Endothelial cell of umbilical vein (primary cell): ENCODE data around the gene EPAS1. TPM values are rescaled to one million over a fixed set of nuclear protein-coding genes. Genes with fewer than 3 reads are reported as not detected.

Source experiments
- BruUV-seq: library from RNA; stranded (reverse); fragments of 400-500 nt; replicated peaks from 2 replicates; lab custom pipeline; 2021; lab: Mats Ljungman, UMichigan
- CTCF ChIA-PET: fragments of 300-600, 350-600 bp; sonication (Branson Sonifier 250); formaldehyde crosslinking; loops from one replicate; lab custom pipeline; 2021; ENCODE audit warnings: antibody characterized with exemption, inconsistent platforms; lab: Charles Lee
- POLR2A ChIA-PET: fragments of 300-600, 350-600 bp; sonication (Branson Sonifier 250); formaldehyde crosslinking; loops from one replicate; lab custom pipeline; 2021; ENCODE audit warnings: antibody characterized with exemption, inconsistent platforms; lab: Charles Lee
- DNase-seq: peaks from one replicate; pipeline ENCODE4 v3.0.0-alpha.2; 2011; ENCODE audit warnings: low read depth, low spot score
- FAIRE-seq: peaks from 2 replicates; lab custom pipeline; 2011; peaks lifted over from hg19 to GRCh38; lab: Jason Lieb, UNC
- H2AFZ ChIP-seq: 2 replicates; pipeline ENCODE4 v1.6.0; 2012; ENCODE audit warnings: low read depth, low read length, control low read depth, inconsistent platforms
- H3K27ac ChIP-seq: 2 replicates; pipeline ENCODE4 v1.5.1; 2011; ENCODE audit warnings: low read depth, mild to moderate bottlenecking, control low read depth, low read length, moderate library complexity; ENCODE audit not compliant: insufficient read depth
- H3K27me3 ChIP-seq, 2 experiments: 2 replicates each; pipeline versions ENCODE4 v1.6.0 to v1.6.1; 2011; ENCODE audit warnings: low read length in 2 of 2, mixed read lengths in 1 of 2; ENCODE audit not compliant: control insufficient read depth in 2 of 2, insufficient read depth in 2 of 2
- H3K36me3 ChIP-seq, 2 experiments: 2 replicates in 1 of 2; 3 replicates in 1 of 2; pipeline ENCODE4 v1.5.1; 2011; ENCODE audit warnings: low read length in 2 of 2, mild to moderate bottlenecking in 1 of 2, moderate library complexity in 1 of 2; ENCODE audit not compliant: control insufficient read depth in 2 of 2, insufficient read depth in 2 of 2; ENCODE audit errors: extremely low read depth in 1 of 2
- H3K4me1 ChIP-seq: 3 replicates; pipeline ENCODE4 v1.5.1; 2011; ENCODE audit warnings: mild to moderate bottlenecking, low read length; ENCODE audit not compliant: control insufficient read depth, insufficient read depth; ENCODE audit errors: extremely low read depth
- H3K4me2 ChIP-seq: 2 replicates; pipeline ENCODE4 v1.6.1; 2011; ENCODE audit warnings: low read length, control low read depth, mixed read lengths; ENCODE audit not compliant: insufficient read depth
- H3K4me3 ChIP-seq, 3 experiments: fragments of 200-600 bp in 1 of 3; sonication (generic), shearing (Covaris generic) in 1 of 3; replicated peaks in 1 of 3; 2 replicates each; pipeline ENCODE4 v1.5.1; 2011 to 2016; ENCODE audit warnings: control low read depth in 3 of 3, low read length in 3 of 3, mild to moderate bottlenecking in 2 of 3, inconsistent platforms in 1 of 3, low read depth in 1 of 3, moderate library complexity in 1 of 3; ENCODE audit not compliant: insufficient read depth in 1 of 3
- H3K79me2 ChIP-seq: 2 replicates; pipeline ENCODE4 v1.6.0; 2012; ENCODE audit warnings: low read length, inconsistent platforms; ENCODE audit not compliant: control insufficient read depth, insufficient read depth
- H3K9ac ChIP-seq: replicated peaks from 2 replicates; pipeline ENCODE3; 2011; ENCODE audit warnings: low read length, control low read depth; ENCODE audit not compliant: insufficient read depth; ENCODE audit errors: extremely low read depth
- H3K9me1 ChIP-seq: replicated peaks from 3 replicates; pipeline ENCODE4 v1.6.0; 2011; ENCODE audit warnings: mild to moderate bottlenecking, low read length; ENCODE audit not compliant: control insufficient read depth, insufficient read depth; ENCODE audit errors: extremely low read depth
- H3K9me3 ChIP-seq: replicated peaks from 2 replicates; pipeline ENCODE4 v1.5.1; 2012; ENCODE audit warnings: low read length, inconsistent platforms; ENCODE audit not compliant: control insufficient read depth, insufficient read depth
- H4K20me1 ChIP-seq: replicated peaks from 2 replicates; pipeline ENCODE3; 2011; ENCODE audit warnings: mild to moderate bottlenecking, low read length; ENCODE audit not compliant: control insufficient read depth, insufficient read depth; ENCODE audit errors: extremely low read depth
- CTCF ChIP-seq, 2 donors: IDR thresholded peaks; 1 replicate in 1 of 2; 2 replicates in 1 of 2; pipeline ENCODE4 v1.5.1; 2011; ENCODE audit warnings: low read length in 2 of 2, mild to moderate bottlenecking in 2 of 2, moderate library complexity in 2 of 2, control low read depth in 1 of 2, inconsistent platforms in 1 of 2, low read depth in 1 of 2; ENCODE audit not compliant: insufficient read depth in 1 of 2; ENCODE audit errors: extremely low read depth in 1 of 2
- EZH2 ChIP-seq: IDR thresholded peaks from 2 replicates; pipeline ENCODE4 v1.6.1; 2012; ENCODE audit warnings: borderline replicate concordance, low read depth, mild to moderate bottlenecking, moderate library complexity, low read length, inconsistent platforms; ENCODE audit not compliant: severe bottlenecking
- FOS ChIP-seq: IDR thresholded peaks from 2 replicates; pipeline ENCODE4 v1.6.1; 2011; ENCODE audit warnings: mild to moderate bottlenecking, low read length, moderate library complexity, borderline replicate concordance; ENCODE audit not compliant: insufficient read depth
- GATA2 ChIP-seq: IDR thresholded peaks from 2 replicates; pipeline ENCODE4 v1.7.0; 2011; ENCODE audit warnings: low read depth, mild to moderate bottlenecking, moderate library complexity, mixed read lengths, low read length; ENCODE audit not compliant: insufficient read length, insufficient read depth
- JUN ChIP-seq: IDR thresholded peaks from 2 replicates; pipeline ENCODE4 v1.6.1; 2011; ENCODE audit warnings: borderline replicate concordance, low read depth; ENCODE audit not compliant: insufficient read length, insufficient read depth
- MAX ChIP-seq: IDR thresholded peaks from 2 replicates; pipeline ENCODE4 v1.6.1; 2011; ENCODE audit not compliant: insufficient read depth, insufficient read length
- MYC ChIP-seq: IDR thresholded peaks from one replicate; pipeline ENCODE4 v1.6.1; 2011; ENCODE audit warnings: mild to moderate bottlenecking, low read depth, low read length
- dilution Hi-C: fragments of 300-500 bp; cut with MboI; formaldehyde crosslinking; loops from one replicate; pipeline ENCODE4 v1.15.0; 2019; ENCODE audit warnings: low sequenced_read_pairs; ENCODE audit not compliant: extremely low pct_ligation_motif_present
- intact Hi-C: fragments of 100-400 bp; cut with micrococcal nuclease; formaldehyde crosslinking; loops from one replicate; pipeline ENCODE4 v1.10.0; 2022
- polyA plus RNA-seq, 4 experiments: library from polyadenylated mRNA; depleted of rRNA in 3 of 4; stranded (reverse) in 3 of 4; unstranded in 1 of 4; fragments of >200 nt; gene quantifications; 2 replicates each; pipeline versions ENCODE4 v1.2.1 to v1.2.3, GENCODE V29; 2011 to 2012; ENCODE audit warnings: missing spikeins in 1 of 4
- total RNA-seq: library from RNA; stranded (reverse); gene quantifications from 2 replicates; pipeline ENCODE4 v1.2.3, GENCODE V29; 2021

The EPAS1 gene
- total and polyA plus RNA-seq, 2 donors (not counting 3 experiments of a cell fraction or from before 2014, with no cell fraction given): 229 to 374 TPM

- peak; percentile 76 for FAIRE-seq
- Histone ChIP-seq H3K27me3 (no peaks in the 10 kb centered on the region), H3K9me1 (no peaks in the 10 kb centered on the region), H3K9ac (no peak overlapping the region), H4K20me1 (peaks cover 7% of the 10 kb centered on the region), H3K9me3 (no peaks in the 10 kb centered on the region), H2AFZ (no peak overlapping the region), H3K4me1 (peaks cover 77% of the 10 kb centered on the region), H3K4me3 (no peak overlapping the region), H3K4me2 (peak overlapping the region; percentile 27), H3K27ac (peak overlapping the region; percentile 29), H3K36me3 (no peaks in the 10 kb centered on the region), H3K79me2 (peaks cover 90% of the 10 kb centered on the region)
- dilution Hi-C loops: no loop called here
- POLR2A ChIA-PET: interaction anchor here (0.6 kb wide), 1 partner anchor 64 kb away, joined by 3 read pairs; no protein-coding TSS in a partner anchor
- CTCF ChIA-PET: no interaction called here
- intact Hi-C loops: loop anchor here (1.0 kb wide), 1 partner anchor 9 kb away; no protein-coding TSS in a partner anchor
- DNase-seq: peak; percentile 60
- BruUV-seq: no TSS peak
- TF ChIP-seq JUN (peak; percentile 44), FOS (no peak)
Measured at GRCh38 chr2:46306330-46306751, 9.1 kb downstream of the EPAS1 start.

GRCh38 chr2:46306988-46307655 lies 9.9 kb downstream of the EPAS1 start:
- H3K79me2 ChIP-seq: peaks cover 90% of the 10 kb centered on the region
- H3K27me3 ChIP-seq: no peaks in the 10 kb centered on the region
- ChIA-PET CTCF (interaction anchor here (0.6 to 1.8 kb wide), 8 partner anchors 26 to 296 kb away, joined by 3 to 8 read pairs (median 4); no protein-coding TSS in a partner anchor), POLR2A (interaction anchor here (0.6 kb wide), 1 partner anchor 228 kb away, joined by 3 read pairs; no protein-coding TSS in a partner anchor)
- no peak for FAIRE-seq
- H3K27ac ChIP-seq: no peak overlapping the region
- no peak overlapping the region for H3K4me3 ChIP-seq
- no peak for DNase-seq
- H3K4me1 ChIP-seq: peaks cover 75% of the 10 kb centered on the region
- no peaks in the 10 kb centered on the region for H3K9me3 ChIP-seq
- TF ChIP-seq MAX (no peak), MYC (no peak), EZH2 (no peak), CTCF (IDR thresholded peaks at IDR 0.05; ENCODE audit: extremely low read depth in 1 of 2, insufficient read depth in 1 of 2, low read depth in 1 of 2, low read length in 2 of 2) (no peak), FOS (no peak), GATA2 (no peak)
- no peaks in the 10 kb centered on the region for H3K9me1 ChIP-seq
- H2AFZ ChIP-seq: no peak overlapping the region
- H4K20me1 ChIP-seq: peaks cover 7% of the 10 kb centered on the region
- H3K4me2 ChIP-seq: no peak overlapping the region
- no peaks in the 10 kb centered on the region for H3K36me3 ChIP-seq
- no peak overlapping the region for H3K9ac ChIP-seq
- intact Hi-C loops (loop anchor here (1.0 kb wide), 1 partner anchor 8 kb away; no protein-coding TSS in a partner anchor), dilution Hi-C loops (no loop called here)
- no TSS peak for BruUV-seq
